Effector memory CD8-positive, alpha-beta T cell (primary cell): Measurements from ENCODE around the gene CDH4.

Experiments used
- ATAC-seq: fragments of 150-1000 bp; cut with Tn5 transposase; replicated peaks from 2 replicates; pipeline ENCODE4 v1.10.0; 2021; ENCODE audit warnings: mild to moderate bottlenecking, moderate library complexity
- DNase-seq, 3 experiments: peaks; one replicate each; pipeline ENCODE4 v3.0.0; 2021
- H3K27ac Mint-ChIP-seq, 2 donors: one replicate each; pipeline ENCODE4 v1.8.0; 2022; ENCODE audit warnings: mild to moderate bottlenecking in 2 of 2, mixed read lengths in 2 of 2, moderate library complexity in 2 of 2
- H3K27me3 Mint-ChIP-seq, 2 donors: one replicate each; pipeline ENCODE4 v1.8.0; 2022; ENCODE audit warnings: mixed read lengths in 2 of 2
- H3K36me3 Mint-ChIP-seq: one replicate; pipeline ENCODE4 v1.8.0; 2022; ENCODE audit warnings: mild to moderate bottlenecking, moderate library complexity, mixed read lengths; ENCODE audit not compliant: insufficient read depth
- H3K4me1 Mint-ChIP-seq, 2 donors: one replicate each; pipeline ENCODE4 v1.8.0; 2022; ENCODE audit warnings: low read depth in 2 of 2, mixed read lengths in 2 of 2
- H3K4me3 Mint-ChIP-seq, 2 donors: one replicate each; pipeline ENCODE4 v1.8.0; 2022; ENCODE audit warnings: mild to moderate bottlenecking in 2 of 2, mixed read lengths in 2 of 2, moderate library complexity in 2 of 2
- H3K9me3 Mint-ChIP-seq, 2 donors: one replicate each; pipeline ENCODE4 v1.8.0; 2022; ENCODE audit warnings: mixed read lengths in 2 of 2

CDH4 gene

GRCh38 chr20:61773926-61774587 is 522.0 kb downstream of the CDH4 start:
- Mint-ChIP-seq H3K36me3 (no peaks in the 10 kb centered on the region), H3K9me3 (no peaks in the 10 kb centered on the region), H3K4me1 (no peaks in the 10 kb centered on the region), H3K27ac (no peak overlapping the region), H3K4me3 (no peak overlapping the region), H3K27me3 (peaks cover 9 to 15% of the 10 kb centered on the region in 2 donors)
- DNase-seq (no peak), ATAC-seq (no peak)

GRCh38 chr20:61775423-61775822 is 523.4 kb downstream of the CDH4 start:
- no peaks in the 10 kb centered on the region for H3K4me1 Mint-ChIP-seq
- no peak for ATAC-seq

GRCh38 chr20:61776491-61777075 is 524.5 kb downstream of the CDH4 start:
- no peak for ATAC-seq
- no peaks in the 10 kb centered on the region for H3K4me1 Mint-ChIP-seq
- no peak for DNase-seq
- H3K4me3 Mint-ChIP-seq, result no peak overlapping the region
- H3K9me3 Mint-ChIP-seq, result peaks cover 0 to 3% of the 10 kb centered on the region in 2 donors
- peaks cover 18 to 32% of the 10 kb centered on the region in 2 donors for H3K27me3 Mint-ChIP-seq
- H3K27ac Mint-ChIP-seq, result no peak overlapping the region
- no peaks in the 10 kb centered on the region for H3K36me3 Mint-ChIP-seq

More at GRCh38 chr20:61775423-61775822, 523.4 kb downstream of the CDH4 start:
- no peaks in the 10 kb centered on the region for H3K36me3 Mint-ChIP-seq
- no peaks in the 10 kb centered on the region for H3K9me3 Mint-ChIP-seq
- H3K27me3 Mint-ChIP-seq, result peaks cover 9 to 29% of the 10 kb centered on the region in 2 donors
- no peak overlapping the region for H3K4me3 Mint-ChIP-seq
- H3K27ac Mint-ChIP-seq, result no peak overlapping the region
- DNase-seq, result no peak

- Mint-ChIP-seq H3K36me3 (no peaks in the 10 kb centered on the region), H3K27me3 (peaks cover 20 to 32% of the 10 kb centered on the region in 2 donors), H3K4me1 (no peaks in the 10 kb centered on the region), H3K4me3 (no peak overlapping the region), H3K27ac (no peak overlapping the region), H3K9me3 (peaks cover 0 to 5% of the 10 kb centered on the region in 2 donors)
- ATAC-seq (no peak), DNase-seq (no peak)
Measured at GRCh38 chr20:61777773-61778494, 525.9 kb downstream of the CDH4 start.

- DNase-seq, result no peak
- Mint-ChIP-seq H3K27ac (no peak overlapping the region), H3K4me3 (no peak overlapping the region), H3K27me3 (peaks cover 20 to 32% of the 10 kb centered on the region in 2 donors), H3K9me3 (peaks cover 0 to 5% of the 10 kb centered on the region in 2 donors), H3K4me1 (no peaks in the 10 kb centered on the region), H3K36me3 (no peaks in the 10 kb centered on the region)
- no peak for ATAC-seq
Measured at GRCh38 chr20:61778495-61778863, 526.4 kb downstream of the CDH4 start.

- H3K27ac Mint-ChIP-seq, result no peak overlapping the region
- no peak for ATAC-seq
- no peaks in the 10 kb centered on the region for H3K4me1 Mint-ChIP-seq
- no peaks in the 10 kb centered on the region for H3K36me3 Mint-ChIP-seq
- peaks cover 0 to 5% of the 10 kb centered on the region in 2 donors for H3K9me3 Mint-ChIP-seq
- no peak for DNase-seq
- H3K27me3 Mint-ChIP-seq, result peaks cover 20 to 32% of the 10 kb centered on the region in 2 donors
- H3K4me3 Mint-ChIP-seq, result no peak overlapping the region
Measured at GRCh38 chr20:61779176-61779965, 527.3 kb downstream of the CDH4 start.

- H3K36me3 Mint-ChIP-seq, result no peaks in the 10 kb centered on the region
- H3K4me1 Mint-ChIP-seq, result no peaks in the 10 kb centered on the region
- H3K4me3 Mint-ChIP-seq, result no peak overlapping the region
- peaks cover 17 to 31% of the 10 kb centered on the region in 2 donors for H3K27me3 Mint-ChIP-seq
- DNase-seq, result no peak
- peaks cover 0 to 5% of the 10 kb centered on the region in 2 donors for H3K9me3 Mint-ChIP-seq
- H3K27ac Mint-ChIP-seq, result no peak overlapping the region
- ATAC-seq, result no peak
Measured at GRCh38 chr20:61780066-61780465, 528.0 kb downstream of the CDH4 start.

GRCh38 chr20:61784801-61785566 is 532.9 kb downstream of the CDH4 start:
- peaks cover 18 to 19% of the 10 kb centered on the region in 2 donors for H3K27me3 Mint-ChIP-seq
- peaks cover 3 to 6% of the 10 kb centered on the region in 2 donors for H3K9me3 Mint-ChIP-seq
- no peaks in the 10 kb centered on the region for H3K36me3 Mint-ChIP-seq
- no peak for DNase-seq
- H3K4me1 Mint-ChIP-seq, result no peaks in the 10 kb centered on the region
- H3K4me3 Mint-ChIP-seq, result no peak overlapping the region
- ATAC-seq, result no peak
- no peak overlapping the region for H3K27ac Mint-ChIP-seq

- peaks cover 8 to 9% of the 10 kb centered on the region in 2 donors for H3K9me3 Mint-ChIP-seq
- H3K27me3 Mint-ChIP-seq, result peaks cover 16 to 24% of the 10 kb centered on the region in 2 donors
Measured at GRCh38 chr20:61785567-61785816, 533.4 kb downstream of the CDH4 start.

GRCh38 chr20:61786230-61786629 is 534.2 kb downstream of the CDH4 start:
- Mint-ChIP-seq H3K9me3 (peaks cover 9 to 15% of the 10 kb centered on the region in 2 donors), H3K4me3 (no peak overlapping the region), H3K36me3 (no peaks in the 10 kb centered on the region), H3K27me3 (peaks cover 14 to 25% of the 10 kb centered on the region in 2 donors), H3K4me1 (no peaks in the 10 kb centered on the region), H3K27ac (no peak overlapping the region)
- ATAC-seq, result no peak
- no peak for DNase-seq

More at GRCh38 chr20:61785567-61785816, 533.4 kb downstream of the CDH4 start:
- ATAC-seq (no peak), DNase-seq (no peak)
- Mint-ChIP-seq H3K27ac (no peak overlapping the region), H3K36me3 (no peaks in the 10 kb centered on the region), H3K4me3 (no peak overlapping the region), H3K4me1 (no peaks in the 10 kb centered on the region)

GRCh38 chr20:61788343-61788742 is 536.3 kb downstream of the CDH4 start:
- Mint-ChIP-seq H3K4me3 (no peak overlapping the region), H3K4me1 (no peaks in the 10 kb centered on the region), H3K36me3 (no peaks in the 10 kb centered on the region), H3K27ac (no peak overlapping the region), H3K27me3 (peaks cover 19 to 22% of the 10 kb centered on the region in 2 donors), H3K9me3 (peaks cover 4 to 15% of the 10 kb centered on the region in 2 donors)
- DNase-seq, result no peak
- ATAC-seq, result no peak

GRCh38 chr20:61789329-61789728 is 537.3 kb downstream of the CDH4 start:
- no peak overlapping the region for H3K4me3 Mint-ChIP-seq
- H3K27me3 Mint-ChIP-seq, result peaks cover 19 to 22% of the 10 kb centered on the region in 2 donors
- no peaks in the 10 kb centered on the region for H3K4me1 Mint-ChIP-seq
- DNase-seq, result no peak
- no peaks in the 10 kb centered on the region for H3K36me3 Mint-ChIP-seq
- no peak overlapping the region for H3K27ac Mint-ChIP-seq
- H3K9me3 Mint-ChIP-seq, result peaks cover 4 to 15% of the 10 kb centered on the region in 2 donors
- no peak for ATAC-seq
